Astrocyte (in vitro differentiated cells and primary cell): ENCODE results near the gene MYO5B. TPM values are rescaled to one million over a fixed set of nuclear protein-coding genes. Genes with fewer than 3 reads are reported as not detected.

ENCODE experiments used
- DNase-seq: peaks from one replicate; pipeline ENCODE4 v3.0.0-alpha.2; 2010; ENCODE audit warnings: low read depth
- FAIRE-seq: peaks from 2 replicates; lab custom pipeline; 2011; peaks lifted over from hg19 to GRCh38; lab: Jason Lieb, UNC
- H2AFZ ChIP-seq: 2 replicates; pipeline ENCODE4 v1.6.0; 2012; ENCODE audit warnings: low read depth, low read length, inconsistent platforms
- H3K27ac ChIP-seq: 2 replicates; pipeline ENCODE4 v1.5.1; 2011; ENCODE audit warnings: low read depth, low read length, inconsistent platforms
- H3K27me3 ChIP-seq: 2 replicates; pipeline ENCODE4 v1.6.0; 2011; ENCODE audit warnings: low read length, inconsistent platforms; ENCODE audit not compliant: insufficient read depth
- H3K36me3 ChIP-seq: 2 replicates; pipeline ENCODE4 v1.5.1; 2011; ENCODE audit warnings: low read length, inconsistent platforms; ENCODE audit not compliant: insufficient read depth
- H3K4me1 ChIP-seq: 2 replicates; pipeline ENCODE4 v1.5.1; 2011; ENCODE audit warnings: low read length, inconsistent platforms; ENCODE audit not compliant: insufficient read depth
- H3K4me2 ChIP-seq: 2 replicates; pipeline ENCODE4 v1.6.0; 2012; ENCODE audit warnings: low read length, inconsistent platforms
- H3K4me3 ChIP-seq: 2 replicates; pipeline ENCODE4 v1.5.1; 2011; ENCODE audit warnings: low read depth, mild to moderate bottlenecking, low read length, inconsistent platforms; ENCODE audit not compliant: insufficient read depth
- H3K79me2 ChIP-seq: 2 replicates; pipeline ENCODE4 v1.6.0; 2012; ENCODE audit warnings: mild to moderate bottlenecking, low read length, inconsistent platforms; ENCODE audit not compliant: insufficient read depth
- H3K9ac ChIP-seq: 2 replicates; pipeline ENCODE4 v1.6.0; 2012; ENCODE audit warnings: mild to moderate bottlenecking, low read length, inconsistent platforms
- H3K9me3 ChIP-seq: 2 replicates; pipeline ENCODE4 v1.5.1; 2012; ENCODE audit warnings: low read depth, mild to moderate bottlenecking, low read length, inconsistent platforms; ENCODE audit not compliant: insufficient read depth
- H4K20me1 ChIP-seq: 2 replicates; pipeline ENCODE4 v1.6.0; 2012; ENCODE audit warnings: low read length, inconsistent platforms; ENCODE audit not compliant: insufficient read depth
- H3K27ac Mint-ChIP-seq: one replicate; pipeline ENCODE4 v1.8.0; 2021; ENCODE audit warnings: mild to moderate bottlenecking, mixed read lengths; ENCODE audit not compliant: unreplicated experiment
- H3K27me3 Mint-ChIP-seq: one replicate; pipeline ENCODE4 v1.8.0; 2021; ENCODE audit warnings: low read depth, mixed read lengths; ENCODE audit not compliant: unreplicated experiment
- H3K36me3 Mint-ChIP-seq: one replicate; pipeline ENCODE4 v1.8.0; 2021; ENCODE audit warnings: low read depth, mixed read lengths; ENCODE audit not compliant: unreplicated experiment
- H3K4me1 Mint-ChIP-seq: one replicate; pipeline ENCODE4 v1.8.0; 2021; ENCODE audit warnings: low read depth, mixed read lengths; ENCODE audit not compliant: unreplicated experiment
- H3K4me3 Mint-ChIP-seq: one replicate; pipeline ENCODE4 v1.8.0; 2021; ENCODE audit warnings: mild to moderate bottlenecking, moderate library complexity, mixed read lengths; ENCODE audit not compliant: unreplicated experiment
- H3K9me3 Mint-ChIP-seq: one replicate; pipeline ENCODE4 v1.8.0; 2021; ENCODE audit warnings: mild to moderate bottlenecking, mixed read lengths; ENCODE audit not compliant: unreplicated experiment
- EZH2 ChIP-seq: IDR thresholded peaks from 2 replicates; pipeline ENCODE4 v1.6.1; 2012; ENCODE audit warnings: mild to moderate bottlenecking, low read length, inconsistent platforms; ENCODE audit not compliant: insufficient read depth
- total RNA-seq: library from RNA; stranded (reverse); gene quantifications from 2 replicates; pipeline ENCODE4 v1.2.1, GENCODE V29; 2021
- TF ChIP-seq, protein P1 (sequence below): IDR thresholded peaks from 2 replicates; pipeline ENCODE4 v1.5.1; 2011; ENCODE audit warnings: low read depth, mild to moderate bottlenecking, inconsistent platforms, low read length, moderate library complexity; ENCODE audit not compliant: insufficient read depth

The MYO5B gene
- total RNA-seq, 1 donor from 2014 or later: 8.3 TPM

DNA sequence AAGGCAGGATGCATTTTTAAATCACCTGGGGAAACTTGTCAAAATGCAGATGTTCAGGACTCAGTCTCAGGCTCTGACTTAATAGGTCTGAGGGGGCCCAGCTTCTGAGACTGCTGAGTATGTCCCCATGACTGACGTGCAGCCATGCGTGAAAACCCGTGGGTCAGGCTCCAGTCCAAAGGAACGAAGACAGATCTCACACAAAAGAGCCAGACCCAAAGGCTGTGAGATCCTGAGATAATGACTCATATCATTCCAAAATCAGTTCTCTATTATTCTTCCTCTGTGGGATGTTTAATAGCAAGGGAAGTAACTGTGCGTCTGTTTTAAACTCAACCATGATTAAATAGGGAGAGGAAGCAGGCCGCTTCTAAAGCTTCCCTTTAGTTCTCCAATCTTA, 274.2 kb downstream of the MYO5B start:
- DNase-seq: peak; percentile 85
- H3K9me3 Mint-ChIP-seq: peaks cover 3% of the 10 kb centered on the region
- H3K9me3 ChIP-seq: no peaks in the 10 kb centered on the region
- no peak overlapping the region for H3K4me3 ChIP-seq
- H3K4me3 Mint-ChIP-seq: peak overlapping the region; percentile 27
- no peak overlapping the region for H3K9ac ChIP-seq
- FAIRE-seq: no peak
- peak overlapping the region; percentile 38 for H3K27ac Mint-ChIP-seq
- no peaks in the 10 kb centered on the region for H4K20me1 ChIP-seq
- no peak overlapping the region for H2AFZ ChIP-seq
- H3K36me3 Mint-ChIP-seq: peaks cover 12% of the 10 kb centered on the region
- peaks cover 14% of the 10 kb centered on the region for H3K4me1 Mint-ChIP-seq
- H3K27me3 Mint-ChIP-seq: peaks cover 2% of the 10 kb centered on the region
- H3K79me2 ChIP-seq: no peaks in the 10 kb centered on the region
- H3K27ac ChIP-seq: peak overlapping the region; percentile 29
- H3K27me3 ChIP-seq: no peaks in the 10 kb centered on the region
- no peaks in the 10 kb centered on the region for H3K36me3 ChIP-seq
- TF ChIP-seq EZH2: no peak
- TF ChIP-seq, protein P1, sequence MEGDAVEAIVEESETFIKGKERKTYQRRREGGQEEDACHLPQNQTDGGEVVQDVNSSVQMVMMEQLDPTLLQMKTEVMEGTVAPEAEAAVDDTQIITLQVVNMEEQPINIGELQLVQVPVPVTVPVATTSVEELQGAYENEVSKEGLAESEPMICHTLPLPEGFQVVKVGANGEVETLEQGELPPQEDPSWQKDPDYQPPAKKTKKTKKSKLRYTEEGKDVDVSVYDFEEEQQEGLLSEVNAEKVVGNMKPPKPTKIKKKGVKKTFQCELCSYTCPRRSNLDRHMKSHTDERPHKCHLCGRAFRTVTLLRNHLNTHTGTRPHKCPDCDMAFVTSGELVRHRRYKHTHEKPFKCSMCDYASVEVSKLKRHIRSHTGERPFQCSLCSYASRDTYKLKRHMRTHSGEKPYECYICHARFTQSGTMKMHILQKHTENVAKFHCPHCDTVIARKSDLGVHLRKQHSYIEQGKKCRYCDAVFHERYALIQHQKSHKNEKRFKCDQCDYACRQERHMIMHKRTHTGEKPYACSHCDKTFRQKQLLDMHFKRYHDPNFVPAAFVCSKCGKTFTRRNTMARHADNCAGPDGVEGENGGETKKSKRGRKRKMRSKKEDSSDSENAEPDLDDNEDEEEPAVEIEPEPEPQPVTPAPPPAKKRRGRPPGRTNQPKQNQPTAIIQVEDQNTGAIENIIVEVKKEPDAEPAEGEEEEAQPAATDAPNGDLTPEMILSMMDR: no peak
- peaks cover 19% of the 10 kb centered on the region for H3K4me1 ChIP-seq
- peak overlapping the region; percentile 75 for H3K4me2 ChIP-seq

DNA sequence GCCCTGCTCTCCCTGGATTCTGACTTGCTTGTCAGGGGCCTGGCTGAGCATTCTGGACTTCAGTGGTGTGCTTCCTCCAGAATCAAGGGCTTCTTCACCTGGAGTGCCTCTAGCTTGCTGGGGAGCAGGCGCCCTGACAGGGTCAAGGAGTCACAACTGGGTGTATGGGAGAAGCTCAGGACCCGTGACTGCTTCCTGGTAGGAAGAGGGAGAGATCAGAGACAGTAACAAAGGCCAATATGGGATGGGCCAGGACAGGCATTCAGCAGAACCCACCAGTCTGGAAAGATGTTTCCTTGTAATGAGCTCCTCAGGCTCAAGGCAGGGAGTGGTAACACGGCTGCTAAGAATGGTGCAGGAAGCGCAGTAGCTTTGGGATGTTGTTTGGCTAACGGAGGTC, 277.2 kb downstream of the MYO5B start:
- H3K4me2 ChIP-seq: no peak overlapping the region
- no peaks in the 10 kb centered on the region for H4K20me1 ChIP-seq
- H3K27ac Mint-ChIP-seq: no peak overlapping the region
- H3K79me2 ChIP-seq: no peaks in the 10 kb centered on the region
- no peaks in the 10 kb centered on the region for H3K9me3 Mint-ChIP-seq
- peaks cover 19% of the 10 kb centered on the region for H3K4me1 ChIP-seq
- H3K4me1 Mint-ChIP-seq: peaks cover 14% of the 10 kb centered on the region
- H2AFZ ChIP-seq: no peak overlapping the region
- FAIRE-seq: no peak
- no peak overlapping the region for H3K4me3 Mint-ChIP-seq
- no peak overlapping the region for H3K9ac ChIP-seq
- H3K36me3 Mint-ChIP-seq: peaks cover 4% of the 10 kb centered on the region
- no peaks in the 10 kb centered on the region for H3K36me3 ChIP-seq
- no peak for DNase-seq
- no peak overlapping the region for H3K4me3 ChIP-seq
- H3K27me3 Mint-ChIP-seq: no peaks in the 10 kb centered on the region
- no peaks in the 10 kb centered on the region for H3K27me3 ChIP-seq
- TF ChIP-seq, protein P1: no peak
- no peak for TF ChIP-seq EZH2
- no peak overlapping the region for H3K27ac ChIP-seq
- no peaks in the 10 kb centered on the region for H3K9me3 ChIP-seq

DNA sequence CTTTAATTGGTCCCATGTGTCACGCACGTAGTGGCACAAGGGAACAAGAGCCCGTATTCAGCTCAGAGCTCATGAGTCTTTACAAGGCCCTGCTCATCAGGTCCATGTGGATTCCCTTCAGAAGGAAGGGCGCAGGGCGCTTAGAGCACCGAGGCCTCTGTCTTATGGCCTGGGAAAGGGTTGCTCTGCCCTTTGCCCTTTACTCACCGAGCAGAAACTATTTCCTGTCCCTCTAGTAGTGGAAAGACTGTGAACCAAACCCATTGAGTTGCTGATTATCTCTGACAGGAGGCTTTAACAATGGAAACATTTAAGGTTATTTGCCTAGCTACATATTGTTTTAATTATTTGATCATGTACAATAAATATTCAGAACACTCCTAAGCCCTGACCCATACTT, 279.6 kb downstream of the MYO5B start:
- Histone ChIP-seq H3K4me3 (no peak overlapping the region), H3K36me3 (no peaks in the 10 kb centered on the region), H3K9ac (no peak overlapping the region), H3K4me1 (peaks cover 2% of the 10 kb centered on the region), H3K9me3 (no peaks in the 10 kb centered on the region), H3K27ac (no peak overlapping the region), H4K20me1 (no peaks in the 10 kb centered on the region), H2AFZ (no peak overlapping the region), H3K4me2 (no peak overlapping the region), H3K27me3 (no peaks in the 10 kb centered on the region), H3K79me2 (no peaks in the 10 kb centered on the region)
- TF ChIP-seq EZH2: no peak
- TF ChIP-seq, protein P1: no peak
- peaks cover 8% of the 10 kb centered on the region for H3K36me3 Mint-ChIP-seq
- FAIRE-seq (no peak), DNase-seq (no peak)
- H3K27me3 Mint-ChIP-seq: no peaks in the 10 kb centered on the region
- no peak overlapping the region for H3K4me3 Mint-ChIP-seq
- no peaks in the 10 kb centered on the region for H3K9me3 Mint-ChIP-seq
- H3K4me1 Mint-ChIP-seq: peaks cover 1% of the 10 kb centered on the region
- no peak overlapping the region for H3K27ac Mint-ChIP-seq
